ENCODE measurements around the gene DAPK1. TPM values are rescaled to one million over a fixed set of nuclear protein-coding genes. Genes with fewer than 3 reads are reported as not detected.

The DAPK1 gene
- total RNA-seq, 4 donors from 2014 or later, result 14.5 to 28.3 (median 20.7) TPM

GRCh38 chr9:87657893-87658292 is 160.2 kb downstream of the DAPK1 start:
- H3K36me3 ChIP-seq, result no peaks in the 10 kb centered on the region
- 90 to 94% methylated on average over 2 to 16 of the region's 16 CpGs for WGBS, 2 donors (ENCODE audit: low coverage in 1 of 2)
- no peaks in the 10 kb centered on the region for H3K4me1 ChIP-seq
- no peaks in the 10 kb centered on the region for H3K9me3 ChIP-seq
- in situ Hi-C loops (cut with MboI; ENCODE audit: low pct_ligation_motif_present in 1 of 4, low pct_unique_long_range_greater_than_20kb in 1 of 4, low sequenced_read_pairs in 3 of 4) (loop anchor here in 2 of 4 donors (5.0 to 25.0 kb wide), 2 partner anchors 321 to 1246 kb away; no protein-coding TSS in a partner anchor), intact Hi-C loops (cut with DNase I; ENCODE audit: low total_unique reads) (loop anchor here (2.0 to 5.0 kb wide), 3 partner anchors 163 to 1226 kb away; no protein-coding TSS in a partner anchor)
- TF ChIP-seq POLR2AphosphoS5 (IDR thresholded peaks at IDR 0.05), result no peak
- TF ChIP-seq EP300 (IDR thresholded peaks at IDR 0.05; ENCODE audit: low read depth), result no peak
- TF ChIP-seq POLR2A (IDR thresholded peaks at IDR 0.05), result no peak
- no peak for TF ChIP-seq CTCF (IDR thresholded peaks at IDR 0.05)
- H3K27ac ChIP-seq, result no peak overlapping the region
- no peak overlapping the region for H3K4me3 ChIP-seq
- DNase-seq, result no peak
- no peaks in the 10 kb centered on the region for H3K27me3 ChIP-seq

DNA sequence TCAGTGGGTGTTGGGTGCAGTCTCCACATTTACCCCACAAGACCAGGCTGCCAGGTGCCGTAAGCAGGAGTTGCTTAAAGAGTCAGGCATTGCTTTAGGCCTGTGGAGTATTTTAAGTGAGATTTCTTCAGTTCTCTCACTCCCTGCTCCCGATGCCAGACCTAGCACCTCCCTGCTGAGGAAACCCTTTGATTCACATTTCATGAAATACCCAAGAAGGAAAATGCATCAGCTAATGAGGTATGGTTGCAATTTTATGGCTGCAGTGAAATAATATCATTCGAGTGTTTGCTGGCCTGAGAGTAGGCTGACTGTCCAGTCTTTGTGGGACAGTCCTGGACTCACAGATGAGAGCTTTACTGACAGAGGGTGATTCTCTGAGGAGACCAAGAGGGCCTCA is 160.8 kb downstream of the DAPK1 start:
- Histone ChIP-seq H3K36me3 (no peaks in the 10 kb centered on the region), H3K27ac (no peak overlapping the region), H3K4me1 (no peaks in the 10 kb centered on the region), H3K27me3 (no peaks in the 10 kb centered on the region), H3K9me3 (no peaks in the 10 kb centered on the region), H3K4me3 (no peak overlapping the region)
- intact Hi-C loops (cut with DNase I; ENCODE audit: low total_unique reads), result loop anchor here (2.0 to 5.0 kb wide), 3 partner anchors 164 to 1226 kb away; no protein-coding TSS in a partner anchor
- TF ChIP-seq EP300 (IDR thresholded peaks at IDR 0.05; ENCODE audit: low read depth) (no peak), POLR2A (IDR thresholded peaks at IDR 0.05) (no peak)
- 82 to 93% methylated on average over 2 to 3 of the region's 3 CpGs for WGBS, 2 donors (ENCODE audit: low coverage in 1 of 2)
- in situ Hi-C loops (cut with MboI; ENCODE audit: low pct_ligation_motif_present in 1 of 4, low pct_unique_long_range_greater_than_20kb in 1 of 4, low sequenced_read_pairs in 3 of 4), result loop anchor here in 2 of 4 donors (5.0 to 25.0 kb wide), 2 partner anchors 321 to 1246 kb away; no protein-coding TSS in a partner anchor
- DNase-seq, result no peak

GRCh38 chr9:87659534-87660419 is 162.1 kb downstream of the DAPK1 start:
- H3K27ac ChIP-seq, result no peak overlapping the region
- in situ Hi-C loops (cut with MboI; ENCODE audit: low pct_ligation_motif_present in 1 of 4, low pct_unique_long_range_greater_than_20kb in 1 of 4, low sequenced_read_pairs in 3 of 4) (loop anchor here (5.0 to 25.0 kb wide), 3 partner anchors 315 to 1247 kb away; no protein-coding TSS in a partner anchor), intact Hi-C loops (cut with DNase I; ENCODE audit: low total_unique reads) (loop anchor here (2.0 to 5.0 kb wide), 3 partner anchors 165 to 1227 kb away; no protein-coding TSS in a partner anchor)
- no peak overlapping the region for H3K4me3 ChIP-seq
- WGBS, 2 donors (ENCODE audit: low coverage in 1 of 2), result 93 to 94% methylated on average over 8 to 47 of the region's 47 CpGs
- DNase-seq, result no peak
- H3K36me3 ChIP-seq, result no peaks in the 10 kb centered on the region
- no peaks in the 10 kb centered on the region for H3K27me3 ChIP-seq
- no peaks in the 10 kb centered on the region for H3K4me1 ChIP-seq
- TF ChIP-seq EP300 (IDR thresholded peaks at IDR 0.05; ENCODE audit: low read depth) (no peak), POLR2A (IDR thresholded peaks at IDR 0.05) (no peak), POLR2AphosphoS5 (IDR thresholded peaks at IDR 0.05) (no peak), CTCF (IDR thresholded peaks at IDR 0.05) (no peak)
- H3K9me3 ChIP-seq, result no peaks in the 10 kb centered on the region

- Histone ChIP-seq H3K27me3 (no peaks in the 10 kb centered on the region), H3K36me3 (no peaks in the 10 kb centered on the region), H3K27ac (no peak overlapping the region), H3K4me3 (no peak overlapping the region), H3K9me3 (no peaks in the 10 kb centered on the region), H3K4me1 (no peaks in the 10 kb centered on the region)
- no peak for DNase-seq
- WGBS, 2 donors (ENCODE audit: low coverage in 1 of 2), result 72 to 78% methylated on average over 1 of the region's 1 CpG
- in situ Hi-C loops (cut with MboI; ENCODE audit: low pct_ligation_motif_present in 1 of 4, low pct_unique_long_range_greater_than_20kb in 1 of 4, low sequenced_read_pairs in 3 of 4), result loop anchor here (5.0 to 25.0 kb wide), 3 partner anchors 316 to 1249 kb away; no protein-coding TSS in a partner anchor
- TF ChIP-seq POLR2A (IDR thresholded peaks at IDR 0.05) (no peak), POLR2AphosphoS5 (IDR thresholded peaks at IDR 0.05) (no peak), EP300 (IDR thresholded peaks at IDR 0.05; ENCODE audit: low read depth) (no peak), CTCF (IDR thresholded peaks at IDR 0.05) (no peak)
- intact Hi-C loops (cut with DNase I; ENCODE audit: low total_unique reads), result no loop called here
Measured at GRCh38 chr9:87661241-87661640, 163.6 kb downstream of the DAPK1 start.

All from transverse colon (tissue), 4 donors.